Activated naive CD8-positive, alpha-beta T cell (primary cell): ENCODE measurements around the gene ZBTB9.

Source experiments
- H3K27ac Mint-ChIP-seq: one replicate; pipeline ENCODE4 v1.8.0; 2021; ENCODE audit warnings: mixed read lengths
- H3K27me3 Mint-ChIP-seq: one replicate; pipeline ENCODE4 v1.8.0; 2021; ENCODE audit warnings: mixed read lengths
- H3K36me3 Mint-ChIP-seq: one replicate; pipeline ENCODE4 v1.8.0; 2021; ENCODE audit warnings: mixed read lengths
- H3K4me1 Mint-ChIP-seq: one replicate; pipeline ENCODE4 v1.8.0; 2021; ENCODE audit warnings: low read depth, mixed read lengths
- H3K4me3 Mint-ChIP-seq: one replicate; pipeline ENCODE4 v1.8.0; 2021; ENCODE audit warnings: mild to moderate bottlenecking, mixed read lengths
- H3K9me3 Mint-ChIP-seq: one replicate; pipeline ENCODE4 v1.8.0; 2021; ENCODE audit warnings: low read depth, mixed read lengths

ZBTB9 gene

DNA sequence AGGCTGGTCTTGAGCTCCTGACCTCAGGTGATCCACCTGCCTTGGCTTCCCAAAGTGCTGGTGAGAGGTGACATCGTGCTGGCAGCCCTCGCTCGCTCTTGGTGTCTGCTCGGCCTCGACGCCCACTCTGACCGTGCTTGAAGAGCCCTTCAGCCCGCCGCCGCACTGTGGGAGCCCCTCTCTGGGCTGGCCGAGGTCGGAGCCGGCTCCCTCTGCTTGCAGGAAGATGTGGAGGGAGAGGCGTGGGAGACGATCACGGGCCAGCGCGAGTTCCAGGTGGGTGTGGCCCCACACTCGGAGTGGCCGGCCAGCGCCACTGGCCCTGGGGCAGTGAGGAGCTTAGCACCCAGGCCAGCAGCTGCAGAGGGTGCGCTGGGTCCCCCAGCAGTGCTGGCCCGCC lies 48.1 kb downstream of the ZBTB9 start:
- Mint-ChIP-seq H3K36me3 (peaks cover 2% of the 10 kb centered on the region), H3K4me3 (no peak overlapping the region), H3K9me3 (no peaks in the 10 kb centered on the region), H3K4me1 (no peaks in the 10 kb centered on the region), H3K27ac (no peak overlapping the region), H3K27me3 (no peaks in the 10 kb centered on the region)

DNA sequence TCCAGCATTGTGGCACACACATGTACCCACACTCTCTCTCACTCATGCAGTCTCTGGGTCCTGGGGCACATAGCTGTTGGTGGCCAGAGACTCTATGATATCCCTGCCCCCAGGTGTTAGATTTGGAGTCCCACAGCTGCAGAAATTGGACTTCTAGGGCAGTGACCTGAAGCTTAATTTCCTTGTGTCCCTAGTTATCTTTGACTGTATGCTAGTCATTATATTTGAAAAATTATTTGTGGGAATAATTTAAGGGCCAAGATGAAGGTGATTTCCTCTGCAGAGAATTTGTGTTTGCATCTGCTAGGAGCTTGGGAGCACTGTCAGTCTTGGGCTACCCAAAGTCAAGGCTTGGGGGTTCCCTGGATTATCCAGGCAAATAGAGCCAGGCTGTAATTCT lies 50.1 kb downstream of the ZBTB9 start:
- H3K4me3 Mint-ChIP-seq, result no peak overlapping the region

DNA sequence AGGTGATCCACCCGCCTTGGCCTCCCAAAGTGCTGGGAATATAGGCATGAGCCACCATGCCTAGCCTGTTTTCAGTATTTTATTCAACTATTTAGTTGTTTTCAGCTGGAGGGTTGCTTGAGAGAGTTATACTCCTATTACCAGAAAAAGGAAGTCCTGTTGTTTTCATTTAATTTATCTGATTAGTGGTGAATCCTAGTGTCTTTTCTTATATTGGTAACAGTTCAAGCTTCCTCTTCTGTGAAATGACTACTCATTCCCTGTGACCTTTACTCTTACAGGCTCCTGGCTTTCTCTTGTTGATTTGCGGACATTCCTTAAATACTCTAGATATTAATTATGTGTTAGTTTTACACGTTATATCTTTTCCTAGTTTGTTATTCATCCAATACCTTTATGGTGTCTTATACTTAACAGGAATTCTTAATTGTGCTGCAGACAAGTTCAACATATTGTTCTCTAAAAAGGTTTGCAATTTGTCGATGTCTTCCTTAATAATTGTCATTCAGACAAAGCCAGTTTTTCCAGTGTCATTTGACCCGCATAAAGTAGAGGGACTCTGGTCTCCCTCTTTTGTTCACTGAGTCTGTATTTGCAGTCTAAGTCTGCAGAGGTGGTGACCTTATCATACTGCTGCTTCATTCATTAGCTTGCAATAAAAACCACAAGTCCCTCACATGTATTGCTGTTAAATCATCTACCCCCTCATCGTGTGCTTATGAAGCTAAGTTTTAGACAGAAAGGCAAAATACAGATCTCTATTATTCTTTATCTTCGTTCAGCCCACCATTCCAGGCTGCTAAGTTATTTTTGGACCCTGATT lies 51.4 kb downstream of the ZBTB9 start:
- Mint-ChIP-seq H3K9me3 (no peaks in the 10 kb centered on the region), H3K36me3 (peaks cover 2% of the 10 kb centered on the region), H3K4me3 (no peak overlapping the region), H3K27ac (no peak overlapping the region), H3K27me3 (peaks cover 1% of the 10 kb centered on the region), H3K4me1 (no peaks in the 10 kb centered on the region)

More for the DNA sequence above, 50.1 kb downstream of the ZBTB9 start:
- H3K4me1 Mint-ChIP-seq, result no peaks in the 10 kb centered on the region
- no peaks in the 10 kb centered on the region for H3K27me3 Mint-ChIP-seq
- H3K36me3 Mint-ChIP-seq, result peaks cover 2% of the 10 kb centered on the region
- no peak overlapping the region for H3K27ac Mint-ChIP-seq
- no peaks in the 10 kb centered on the region for H3K9me3 Mint-ChIP-seq
